ENCODE data around the gene SENP3. TPM values are rescaled to one million over a fixed set of nuclear protein-coding genes. Genes with fewer than 3 reads are reported as not detected.

The SENP3 gene
- total and polyA plus RNA-seq, 2 of the 13 experiments (the other 11 are each of a cell fraction or from before 2014, with no cell fraction given) = 55.8 to 75.4 TPM

- no peak for TF ChIP-seq PHB2 (IDR thresholded peaks at IDR 0.05; ENCODE audit: partially characterized antibody)
- no peak; the same call in 1 of the 2 replicates for TF ChIP-seq ZMAT3 (CRISPR knock-in tag; conservative IDR thresholded peaks at IDR 0.05)
- TF ChIP-seq HMG20B (CRISPR knock-in tag; conservative IDR thresholded peaks at IDR 0.05) = no peak; the same call in 1 of the 2 replicates
- no peak for TF ChIP-seq PRDM4 (CRISPR knock-in tag; IDR thresholded peaks at IDR 0.05; ENCODE audit: borderline replicate concordance)
- peak; percentile 44 for TF ChIP-seq CBX1 (IDR thresholded peaks at IDR 0.05; ENCODE audit: low read depth)
- no peak for TF ChIP-seq PBX2 (CRISPR knock-in tag; IDR thresholded peaks at IDR 0.05)
- TF ChIP-seq ZBTB14 (CRISPR knock-in tag; IDR thresholded peaks at IDR 0.05) = no peak; the same call in none of the 2 replicates
- TF ChIP-seq ZNF598 (CRISPR knock-in tag; IDR thresholded peaks at IDR 0.05; ENCODE audit: borderline replicate concordance) = no peak
- TF ChIP-seq ZNF652 (CRISPR knock-in tag; IDR thresholded peaks at IDR 0.05; ENCODE audit: borderline replicate concordance, low read depth) = no peak
- no peak for TF ChIP-seq PTBP1 (IDR thresholded peaks at IDR 0.05; ENCODE audit: low read depth, low read length, poor library complexity, severe bottlenecking)
- no peak for TF ChIP-seq MBNL3 (CRISPR knock-in tag; conservative IDR thresholded peaks at IDR 0.05)
- peak; percentile 69; the same call in 1 of the 2 replicates for TF ChIP-seq PITX1 (CRISPR knock-in tag; IDR thresholded peaks at IDR 0.05)
- TF ChIP-seq SUZ12 (IDR thresholded peaks at IDR 0.05; ENCODE audit: low read depth, low read length) = no peak
- no peak for TF ChIP-seq NFIB (CRISPR knock-in tag; IDR thresholded peaks at IDR 0.05; ENCODE audit: borderline replicate concordance)
- TF ChIP-seq MAFG (CRISPR knock-in tag; IDR thresholded peaks at IDR 0.05) = no peak
- TF ChIP-seq MXD1 (CRISPR knock-in tag; IDR thresholded peaks at IDR 0.05) = peak; percentile 89
- peak; percentile 34; the same call in 1 of the 2 replicates for TF ChIP-seq ZSCAN9 (CRISPR knock-in tag; IDR thresholded peaks at IDR 0.05; ENCODE audit: borderline replicate concordance)
- no peak for TF ChIP-seq ZBTB3 (CRISPR knock-in tag; IDR thresholded peaks at IDR 0.05; ENCODE audit: borderline replicate concordance, low read depth)
- TF ChIP-seq YEATS4 (CRISPR knock-in tag; IDR thresholded peaks at IDR 0.05; ENCODE audit: borderline replicate concordance) = peak; percentile 97
- peak; percentile 83 for TF ChIP-seq RBFOX2 (IDR thresholded peaks at IDR 0.05; ENCODE audit: low read depth, low read length)
- TF ChIP-seq HDAC6 (IDR thresholded peaks at IDR 0.05; ENCODE audit: low read depth, low read length) = no peak
- peak in 1 of 2 experiments; percentile 27; a peak in 1 of 4 replicates for TF ChIP-seq ATF4 (CRISPR knock-in tag; IDR thresholded peaks at IDR 0.05)
- peak; percentile 16 for TF ChIP-seq SAFB2 (CRISPR knock-in tag; IDR thresholded peaks at IDR 0.05; ENCODE audit: borderline replicate concordance, low read depth)
Observed at GRCh38 chr17:7573324-7574080, 11.8 kb downstream of the SENP3 start (continued).
